WTC11 (cell line): ENCODE measurements around the gene IGFBPL1. TPM values are rescaled to one million over a fixed set of nuclear protein-coding genes. Genes with fewer than 3 reads are reported as not detected.

ENCODE experiments used
- ATAC-seq: fragments of 200-7000 bp; cut with Tn5 transposase; 2 replicates; pipeline ENCODE4 v1.10.0; 2021; ENCODE audit warnings: mild to moderate bottlenecking, moderate library complexity
- CTCF ChIA-PET: fragments of 300-600 bp; sonication (Branson Sonifier 250); formaldehyde crosslinking; loops from one replicate; lab custom pipeline; 2021; ENCODE audit warnings: antibody characterized with exemption; lab: Charles Lee
- POLR2A ChIA-PET: fragments of 350-600 bp; sonication (Branson Sonifier 250); formaldehyde crosslinking; loops from one replicate; lab custom pipeline; 2021; ENCODE audit warnings: antibody characterized with exemption; lab: Charles Lee
- DNase-seq: peaks from one replicate; pipeline ENCODE4 v3.0.0; 2021; ENCODE audit warnings: low spot score
- H3K27ac Mint-ChIP-seq: 2 replicates; pipeline ENCODE4 v1.8.0; 2021; ENCODE audit warnings: mixed read lengths
- H3K27me3 Mint-ChIP-seq: 2 replicates; pipeline ENCODE4 v1.8.0; 2021; ENCODE audit warnings: low read depth, mild to moderate bottlenecking, moderate library complexity, mixed read lengths
- H3K36me3 Mint-ChIP-seq: 2 replicates; pipeline ENCODE4 v1.8.0; 2021; ENCODE audit warnings: mixed read lengths
- H3K4me1 Mint-ChIP-seq: 2 replicates; pipeline ENCODE4 v1.8.0; 2022; ENCODE audit warnings: mixed read lengths
- H3K4me3 Mint-ChIP-seq: 2 replicates; pipeline ENCODE4 v1.8.0; 2021; ENCODE audit warnings: mild to moderate bottlenecking, moderate library complexity, mixed read lengths
- H3K9me3 Mint-ChIP-seq: 2 replicates; pipeline ENCODE4 v1.8.0; 2021; ENCODE audit warnings: mixed read lengths
- ATF1 ChIP-seq: sonication (generic); formaldehyde crosslinking; IDR thresholded peaks from 2 replicates; pipeline ENCODE4 v1.8.1; 2023; ENCODE audit warnings: mild to moderate bottlenecking, moderate library complexity, missing genetic modification reagents
- ATF2 ChIP-seq: sonication (generic); formaldehyde crosslinking; IDR thresholded peaks from 2 replicates; pipeline ENCODE4 v1.8.1; 2022; ENCODE audit warnings: low read depth, missing genetic modification reagents, borderline replicate concordance
- ATF6 ChIP-seq: sonication (generic); formaldehyde crosslinking; IDR thresholded peaks from 2 replicates; pipeline ENCODE4 v1.8.1; 2023; ENCODE audit warnings: mild to moderate bottlenecking, missing genetic modification reagents
- FOXJ3 ChIP-seq: sonication (generic); formaldehyde crosslinking; IDR thresholded peaks from 2 replicates; pipeline ENCODE4 v1.9.0; 2021; ENCODE audit warnings: missing genetic modification reagents, mild to moderate bottlenecking, borderline replicate concordance
- GABPB1 ChIP-seq: sonication (generic); formaldehyde crosslinking; IDR thresholded peaks from 2 replicates; pipeline ENCODE4 v1.8.1; 2023; ENCODE audit warnings: mild to moderate bottlenecking, missing genetic modification reagents
- GRHL2 ChIP-seq: fragments of 250-450 bp; sonication (Bioruptor Pico); IDR thresholded peaks from 2 replicates; pipeline ENCODE4 v1.8.0; 2022; ENCODE audit warnings: mild to moderate bottlenecking, moderate library complexity; ENCODE audit not compliant: insufficient replicate concordance, severe bottlenecking
- MXD4 ChIP-seq: fragments of 250-450 bp; sonication (Bioruptor Pico); IDR thresholded peaks from 2 replicates; pipeline ENCODE4 v1.8.0; 2021; ENCODE audit warnings: mild to moderate bottlenecking, moderate library complexity, borderline replicate concordance
- NR1H2 ChIP-seq: sonication (generic); formaldehyde crosslinking; IDR thresholded peaks from 2 replicates; pipeline ENCODE4 v1.9.0; 2021; ENCODE audit warnings: mild to moderate bottlenecking, moderate library complexity, missing genetic modification reagents
- NR3C1 ChIP-seq: sonication (generic); formaldehyde crosslinking; conservative IDR thresholded peaks from 2 replicates; pipeline ENCODE4 v1.8.1; 2023; ENCODE audit warnings: low read depth, mild to moderate bottlenecking, missing genetic modification reagents
- OVOL2 ChIP-seq: fragments of 250-450 bp; sonication (Bioruptor Pico); IDR thresholded peaks from 2 replicates; pipeline ENCODE4 v1.9.0; 2021; ENCODE audit warnings: mild to moderate bottlenecking, borderline replicate concordance
- PRDM15 ChIP-seq: sonication (generic); formaldehyde crosslinking; IDR thresholded peaks from 2 replicates; pipeline ENCODE4 v1.8.0; 2022; ENCODE audit warnings: missing genetic modification reagents
- PRRX2 ChIP-seq: fragments of 250-450 bp; sonication (Bioruptor Pico); IDR thresholded peaks from 2 replicates; pipeline ENCODE4 v1.8.0; 2021; ENCODE audit warnings: mild to moderate bottlenecking
- RELA ChIP-seq: sonication (generic); formaldehyde crosslinking; IDR thresholded peaks from 2 replicates; pipeline ENCODE4 v1.8.1; 2022; ENCODE audit warnings: missing genetic modification reagents, mild to moderate bottlenecking, borderline replicate concordance
- SMAD3 ChIP-seq: sonication (generic); formaldehyde crosslinking; IDR thresholded peaks from 2 replicates; pipeline ENCODE4 v1.8.0; 2022; ENCODE audit warnings: missing genetic modification reagents, mild to moderate bottlenecking, borderline replicate concordance
- SP1 ChIP-seq: sonication (generic); formaldehyde crosslinking; conservative IDR thresholded peaks from 2 replicates; pipeline ENCODE4 v1.8.1; 2022; ENCODE audit warnings: missing genetic modification reagents
- TEAD4 ChIP-seq: sonication (generic); formaldehyde crosslinking; IDR thresholded peaks from 2 replicates; pipeline ENCODE4 v1.8.0; 2022; ENCODE audit warnings: mild to moderate bottlenecking, missing genetic modification reagents
- ZNF263 ChIP-seq: sonication (generic); formaldehyde crosslinking; IDR thresholded peaks from 2 replicates; pipeline ENCODE4 v1.8.1; 2022; ENCODE audit warnings: low read depth, mild to moderate bottlenecking, moderate library complexity, missing genetic modification reagents
- ZNF317 ChIP-seq: sonication (generic); formaldehyde crosslinking; IDR thresholded peaks from 2 replicates; pipeline ENCODE4 v1.8.1; 2023; ENCODE audit warnings: low read depth, mild to moderate bottlenecking, moderate library complexity, missing genetic modification reagents, borderline replicate concordance
- ZNF416 ChIP-seq: fragments of 250-450 bp; sonication (Bioruptor Pico); IDR thresholded peaks from 2 replicates; pipeline ENCODE4 v1.9.0; 2021; ENCODE audit warnings: mild to moderate bottlenecking, inconsistent platforms
- ZNF532 ChIP-seq: fragments of 250-450 bp; sonication (Bioruptor Pico); IDR thresholded peaks from 2 replicates; pipeline ENCODE4 v1.9.0; 2021; ENCODE audit warnings: mild to moderate bottlenecking, borderline replicate concordance
- ZNF671 ChIP-seq: fragments of 250-450 bp; sonication (Bioruptor Pico); IDR thresholded peaks from 2 replicates; pipeline ENCODE4 v1.8.0; 2021; ENCODE audit warnings: mild to moderate bottlenecking
- total RNA-seq: library from RNA; stranded (reverse); gene quantifications from 3 replicates; pipeline ENCODE4 v1.2.3, GENCODE V29; 2021

Gene IGFBPL1
- total RNA-seq, 1 experiment from 2014 or later: 36.7 TPM

GRCh38 chr9:38386319-38386895 lies 37.8 kb downstream of the IGFBPL1 start:
- ATAC-seq (no peak), DNase-seq (no peak)
- H3K27me3 Mint-ChIP-seq: peaks cover 97% of the 10 kb centered on the region
- peaks cover 9% of the 10 kb centered on the region; the same call in 1 of the 2 replicates for H3K36me3 Mint-ChIP-seq
- H3K27ac Mint-ChIP-seq: no peak overlapping the region
- POLR2A ChIA-PET: no interaction called here
- peaks cover 11% of the 10 kb centered on the region for H3K4me1 Mint-ChIP-seq
- TF ChIP-seq GABPB1 (no peak), ZNF671 (CRISPR knock-in tag) (no peak), FOXJ3 (CRISPR knock-in tag) (no peak), MXD4 (CRISPR knock-in tag) (no peak), RELA (CRISPR knock-in tag) (no peak), SP1 (CRISPR knock-in tag) (no peak), ATF2 (CRISPR knock-in tag) (no peak), ZNF416 (no peak), SMAD3 (CRISPR knock-in tag) (no peak), NR1H2 (CRISPR knock-in tag) (no peak), OVOL2 (no peak), ZNF263 (CRISPR knock-in tag) (no peak), ZNF317 (no peak), PRRX2 (CRISPR knock-in tag) (no peak), ATF6 (no peak), TEAD4 (CRISPR knock-in tag) (no peak), NR3C1 (no peak)
- H3K9me3 Mint-ChIP-seq: peaks cover 20% of the 10 kb centered on the region
- CTCF ChIA-PET: no interaction called here
- no peak overlapping the region for H3K4me3 Mint-ChIP-seq

GRCh38 chr9:38385896-38386295 lies 38.4 kb downstream of the IGFBPL1 start:
- Mint-ChIP-seq H3K36me3 (peaks cover 9% of the 10 kb centered on the region; the same call in 1 of the 2 replicates), H3K4me3 (no peak overlapping the region), H3K4me1 (peaks cover 12% of the 10 kb centered on the region), H3K27ac (no peak overlapping the region), H3K27me3 (peaks cover 99% of the 10 kb centered on the region), H3K9me3 (peaks cover 20% of the 10 kb centered on the region)
- DNase-seq (no peak), ATAC-seq (no peak)
- POLR2A ChIA-PET: no interaction called here
- CTCF ChIA-PET: no interaction called here
- no peak for TF ChIP-seq ZNF532 (CRISPR knock-in tag)
- TF ChIP-seq GRHL2 (CRISPR knock-in tag): no peak
- TF ChIP-seq ATF1: no peak
- no peak for TF ChIP-seq PRDM15 (CRISPR knock-in tag)
